Epithelial cell of proximal tubule (primary cell): ENCODE data around the gene RAG2. TPM values are rescaled to one million over a fixed set of nuclear protein-coding genes. Genes with fewer than 3 reads are reported as not detected.

Experiments
- DNase-seq: peaks from one replicate; pipeline ENCODE4 v3.0.0-alpha.2; 2011; ENCODE audit warnings: low read depth
- H3K4me3 ChIP-seq: 2 replicates; pipeline ENCODE4 v1.5.1; 2011; ENCODE audit warnings: low read depth, mild to moderate bottlenecking, low read length
- total RNA-seq: library from RNA; depleted of rRNA; stranded (reverse); fragments of >200 nt; gene quantifications from 2 replicates; pipeline ENCODE4 v1.2.3, GENCODE V29; 2015
- TF ChIP-seq, protein P1 (sequence below): conservative IDR thresholded peaks from 2 replicates; pipeline ENCODE4 v1.5.1; 2012; ENCODE audit warnings: low read depth, mild to moderate bottlenecking, low read length

RAG2 gene
- total RNA-seq, 1 donor from 2014 or later, result not detected

DNA sequence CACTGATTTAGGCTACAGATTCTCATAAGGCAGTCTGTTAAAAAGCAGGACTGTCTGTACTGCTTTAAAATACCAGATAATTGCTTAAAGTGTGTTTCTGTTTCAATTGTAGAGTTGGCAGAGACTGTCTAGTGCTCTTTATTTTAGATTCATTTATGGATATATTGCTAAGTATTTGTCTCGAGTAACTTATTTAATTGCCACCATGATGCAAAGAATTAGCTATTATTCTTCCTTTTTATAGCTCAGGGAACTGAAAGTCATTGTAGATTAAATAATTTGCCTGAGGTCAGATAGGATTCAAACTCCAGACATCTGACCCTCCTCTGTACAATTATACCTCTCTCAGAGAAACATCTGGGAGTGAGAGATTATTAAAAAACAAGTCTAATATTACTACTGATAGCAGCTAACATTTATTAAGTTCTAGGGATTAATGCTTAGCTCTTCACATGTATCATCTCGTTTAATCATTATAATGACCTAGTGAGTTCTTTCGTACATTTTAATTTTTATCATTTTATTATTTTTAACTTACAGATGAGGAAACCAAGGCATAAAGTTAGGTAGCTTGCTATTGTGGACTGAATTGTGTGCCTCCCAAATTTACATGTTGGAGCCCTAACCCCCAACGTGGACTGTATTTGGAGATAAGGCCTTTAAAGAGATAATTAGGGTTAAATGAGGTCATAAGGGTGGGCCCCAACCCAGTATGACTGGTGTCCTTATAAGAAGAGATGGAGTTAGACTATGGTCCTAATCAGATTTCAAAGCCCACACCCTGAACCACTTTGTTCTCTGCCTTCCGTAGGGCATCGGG is 19.7 kb upstream of the RAG2 start:
- no peak for DNase-seq
- TF ChIP-seq, protein P1, sequence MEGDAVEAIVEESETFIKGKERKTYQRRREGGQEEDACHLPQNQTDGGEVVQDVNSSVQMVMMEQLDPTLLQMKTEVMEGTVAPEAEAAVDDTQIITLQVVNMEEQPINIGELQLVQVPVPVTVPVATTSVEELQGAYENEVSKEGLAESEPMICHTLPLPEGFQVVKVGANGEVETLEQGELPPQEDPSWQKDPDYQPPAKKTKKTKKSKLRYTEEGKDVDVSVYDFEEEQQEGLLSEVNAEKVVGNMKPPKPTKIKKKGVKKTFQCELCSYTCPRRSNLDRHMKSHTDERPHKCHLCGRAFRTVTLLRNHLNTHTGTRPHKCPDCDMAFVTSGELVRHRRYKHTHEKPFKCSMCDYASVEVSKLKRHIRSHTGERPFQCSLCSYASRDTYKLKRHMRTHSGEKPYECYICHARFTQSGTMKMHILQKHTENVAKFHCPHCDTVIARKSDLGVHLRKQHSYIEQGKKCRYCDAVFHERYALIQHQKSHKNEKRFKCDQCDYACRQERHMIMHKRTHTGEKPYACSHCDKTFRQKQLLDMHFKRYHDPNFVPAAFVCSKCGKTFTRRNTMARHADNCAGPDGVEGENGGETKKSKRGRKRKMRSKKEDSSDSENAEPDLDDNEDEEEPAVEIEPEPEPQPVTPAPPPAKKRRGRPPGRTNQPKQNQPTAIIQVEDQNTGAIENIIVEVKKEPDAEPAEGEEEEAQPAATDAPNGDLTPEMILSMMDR, result no peak
- no peak overlapping the region for H3K4me3 ChIP-seq

DNA sequence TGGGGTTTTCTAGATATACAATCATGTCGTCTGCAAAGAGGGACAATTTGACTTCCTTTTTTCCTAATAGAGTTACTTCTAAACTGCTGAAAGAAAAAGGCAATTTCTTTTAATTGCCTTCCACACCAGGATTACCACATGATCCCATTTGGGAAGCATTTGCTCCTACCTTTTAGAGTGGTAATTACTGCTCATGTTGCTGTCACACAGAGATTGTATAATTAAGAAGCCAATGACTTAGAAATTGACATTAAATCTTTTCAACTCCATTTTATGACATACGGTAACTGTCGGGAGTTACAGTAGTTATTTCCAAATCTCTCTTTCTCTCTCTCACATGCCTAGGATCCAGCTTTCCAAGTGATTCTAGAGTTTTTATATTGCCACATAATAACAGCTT is 17.8 kb upstream of the RAG2 start:
- DNase-seq, result no peak
- no peak overlapping the region for H3K4me3 ChIP-seq
- TF ChIP-seq, protein P1, result no peak

DNA sequence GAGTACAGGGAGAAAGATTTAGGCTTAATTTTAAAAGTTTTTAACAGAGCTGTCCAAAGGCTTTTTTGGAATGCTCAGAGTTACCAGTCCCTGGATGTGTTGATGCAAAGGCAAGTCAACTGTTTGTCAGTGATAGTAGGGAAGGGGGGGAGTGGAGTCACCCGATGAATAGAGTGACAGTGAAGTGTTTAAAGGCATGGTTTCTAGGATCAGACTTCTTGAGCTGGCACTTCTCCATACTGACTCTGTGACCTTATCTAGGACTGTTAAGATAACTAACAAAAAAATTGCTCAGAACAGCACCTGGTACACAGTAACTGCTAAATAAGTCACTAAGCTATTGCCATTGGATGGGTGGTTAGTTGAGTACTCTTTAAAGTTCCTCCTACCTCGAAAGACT is 11.3 kb upstream of the RAG2 start:
- H3K4me3 ChIP-seq, result no peak overlapping the region
- TF ChIP-seq, protein P1, result no peak
- no peak for DNase-seq

DNA sequence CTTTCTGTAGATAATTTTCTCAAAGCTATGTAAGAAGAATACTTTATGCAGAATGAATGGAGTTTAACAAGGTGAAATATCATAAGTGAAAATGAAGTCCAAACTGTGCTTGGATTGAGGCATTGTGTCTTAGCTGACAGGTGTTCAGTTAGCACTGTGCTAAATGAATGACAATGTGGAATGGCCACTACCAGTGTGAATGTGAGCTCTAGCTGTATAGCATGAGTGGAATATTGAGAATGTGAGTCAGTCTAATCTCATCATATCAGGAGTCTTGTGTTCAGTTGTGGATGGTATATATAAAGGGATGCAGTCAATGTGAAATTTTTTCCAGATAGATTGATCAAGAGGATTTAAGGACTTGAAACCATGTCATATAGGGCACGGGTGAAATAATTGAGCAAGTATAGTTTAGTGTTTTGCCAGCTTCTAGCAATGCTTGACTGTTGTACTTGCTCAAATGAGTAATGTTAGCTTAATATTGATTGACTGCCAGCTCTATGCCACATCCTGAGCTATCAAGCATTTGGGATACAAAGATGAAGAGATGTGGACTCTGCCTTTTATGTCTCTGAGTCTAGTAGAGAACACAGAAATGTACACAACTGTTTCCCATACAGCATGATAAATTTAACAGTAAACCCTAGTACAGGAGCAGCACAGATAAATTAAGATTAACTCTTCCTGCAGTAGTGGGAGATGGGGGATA is 10.6 kb upstream of the RAG2 start:
- no peak overlapping the region for H3K4me3 ChIP-seq
- no peak for DNase-seq
- TF ChIP-seq, protein P1, result no peak

DNA sequence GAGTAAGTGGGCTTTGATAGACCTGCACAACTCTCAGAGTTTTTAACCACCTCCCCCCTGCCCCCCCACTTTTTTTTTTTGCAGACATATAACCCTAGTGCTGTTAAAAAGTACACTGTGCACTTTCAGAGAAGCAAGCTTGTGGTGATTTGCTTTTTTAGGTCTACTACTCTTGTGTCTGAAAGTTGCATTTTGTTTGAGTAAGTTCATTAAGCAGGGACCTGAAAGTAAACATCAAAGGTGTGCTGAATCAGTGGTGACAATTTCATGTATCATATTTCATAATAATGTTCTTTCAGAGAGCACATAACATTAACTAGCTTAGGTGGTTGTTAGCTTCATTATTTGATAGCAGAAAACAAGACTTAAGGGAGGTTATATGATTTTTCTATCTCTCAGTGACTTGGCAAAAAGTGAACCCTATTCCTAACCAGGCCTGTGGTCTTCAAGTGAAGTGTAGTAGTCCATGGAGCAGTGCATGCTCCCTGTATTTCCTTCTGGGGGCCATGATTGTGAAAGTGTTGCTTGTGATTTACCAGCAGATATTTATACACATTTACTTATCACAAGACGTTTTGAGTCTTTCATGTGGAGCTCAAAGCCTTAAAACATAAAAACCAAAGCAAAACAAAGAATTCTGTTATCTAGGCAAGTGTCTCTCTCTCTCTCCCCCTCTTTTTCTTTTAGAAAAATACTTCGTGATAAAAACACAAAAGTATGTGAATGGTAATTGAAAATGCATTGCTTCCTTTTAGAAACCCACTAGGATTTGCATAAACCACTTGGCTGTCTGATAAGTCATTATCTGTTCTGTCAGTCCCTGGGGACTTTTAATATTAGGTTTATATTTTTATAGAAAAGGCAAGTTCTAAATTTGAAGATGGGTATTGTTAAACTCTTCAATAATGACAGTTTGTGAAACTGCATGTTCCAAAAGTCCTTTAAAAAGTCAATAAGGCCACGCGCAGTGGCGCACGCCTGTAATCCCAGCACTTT is 7.5 kb upstream of the RAG2 start:
- TF ChIP-seq, protein P1, result no peak
- no peak for DNase-seq
- H3K4me3 ChIP-seq, result no peak overlapping the region

DNA sequence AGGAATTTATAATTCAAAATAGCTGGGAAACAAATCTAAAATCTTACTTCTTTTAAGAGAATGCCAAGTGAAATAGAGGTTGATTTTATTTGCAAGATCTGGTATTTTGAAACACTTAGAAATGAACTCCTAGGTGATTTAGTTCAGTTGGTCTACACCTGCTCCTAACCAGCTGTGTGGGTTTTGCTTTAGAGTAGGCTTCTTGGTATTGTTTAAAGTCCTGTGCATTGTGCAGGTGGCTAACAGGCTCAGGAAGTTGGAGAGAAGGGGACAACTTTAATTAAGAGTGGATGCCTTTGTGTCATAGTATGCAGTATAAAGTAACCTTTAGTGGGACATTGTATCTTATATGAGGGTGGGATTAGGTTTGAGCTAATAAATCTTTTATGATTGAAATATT is 4.1 kb upstream of the RAG2 start:
- no peak for DNase-seq
- TF ChIP-seq, protein P1, result no peak
- H3K4me3 ChIP-seq, result no peak overlapping the region
